Esophagus (tissue), 2 donors: ENCODE results near the gene OR12D2. TPM values are rescaled to one million over a fixed set of nuclear protein-coding genes. Genes with fewer than 3 reads are reported as not detected.
"Not testable (repeated sequence)": the region's sequence is repeated elsewhere in the genome, so short reads cannot be mapped to it uniquely, and the experiment has no call there.

Source experiments
- H3K27ac ChIP-seq, 2 donors: one replicate each; pipeline ENCODE4 v1.5.1; 2013; ENCODE audit warnings: low read depth in 2 of 2, mild to moderate bottlenecking in 2 of 2, inconsistent platforms in 1 of 2, low read length in 1 of 2, moderate library complexity in 1 of 2
- H3K27me3 ChIP-seq, 2 donors: one replicate each; pipeline ENCODE4 v1.6.1; 2013; ENCODE audit warnings: low read length in 2 of 2, control low read depth in 1 of 2, mild to moderate bottlenecking in 1 of 2; ENCODE audit not compliant: insufficient read depth in 2 of 2, control insufficient read depth in 1 of 2
- H3K36me3 ChIP-seq, 2 donors: one replicate each; pipeline ENCODE4 v1.6.1; 2013; ENCODE audit warnings: low read length in 1 of 2; ENCODE audit not compliant: control insufficient read depth in 2 of 2, insufficient read depth in 2 of 2
- H3K4me1 ChIP-seq, 2 donors: one replicate each; pipeline ENCODE4 v1.6.1; 2013; ENCODE audit warnings: low read length in 1 of 2; ENCODE audit not compliant: control insufficient read depth in 2 of 2, insufficient read depth in 2 of 2
- H3K4me3 ChIP-seq, 2 donors: one replicate each; pipeline ENCODE4 v1.5.1; 2013; ENCODE audit warnings: low read length in 2 of 2, mild to moderate bottlenecking in 2 of 2, low read depth in 1 of 2, moderate library complexity in 1 of 2
- H3K9me3 ChIP-seq, 2 donors: one replicate each; pipeline ENCODE4 v1.6.1; 2013; ENCODE audit warnings: mild to moderate bottlenecking in 2 of 2, low read depth in 1 of 2, low read length in 1 of 2, moderate library complexity in 1 of 2; ENCODE audit not compliant: control insufficient read depth in 2 of 2, insufficient read depth in 1 of 2
- WGBS, 2 donors: extraction: QIAGEN DNeasy Blood & Tissue Kit; methylation state at CpG; one replicate each; pipeline ENCODE4 v1.1.7; 2013; 5-methylcytosine and 5-hydroxymethylcytosine counted together
- polyA plus RNA-seq, 2 donors: library from polyadenylated mRNA; stranded (reverse); fragments of 200-250 nt; gene quantifications; one replicate each; pipeline ENCODE4 v1.2.3, GENCODE V29; 2013
- donor health status: healthy with polysubstance abuse.
- donor health status: Bipolar disorder and iron deficiency.

Gene OR12D2
- polyA plus RNA-seq, 2 donors, result not detected

GRCh38 chr6:29414588-29414987 is 19.2 kb downstream of the OR12D2 start, which contains the start of gene OR12D1:
OR12D1 (plus strand) TSS chr6:29414928.
- Histone ChIP-seq H3K27me3 (no peaks in the 10 kb centered on the region), H3K27ac (no peak within 1 kb of the TSS), H3K4me1 (no peaks in the 10 kb centered on the region), H3K9me3 (peaks cover 0 to 6% of the 10 kb centered on the region in 2 donors), H3K36me3 (no peaks in the 10 kb centered on the region), H3K4me3 (no peak within 1 kb of the TSS)

GRCh38 chr6:29419516-29419915 is 24.1 kb downstream of the OR12D2 start:
- H3K4me3 ChIP-seq, result no peak overlapping the region
- H3K9me3 ChIP-seq, result no peaks in the 10 kb centered on the region
- H3K27ac ChIP-seq, result no peak overlapping the region
- no peaks in the 10 kb centered on the region for H3K27me3 ChIP-seq
- H3K4me1 ChIP-seq, result no peaks in the 10 kb centered on the region
- WGBS, 2 donors, result 69 to 76% methylated on average over 3 of the region's 3 CpGs
- no peaks in the 10 kb centered on the region for H3K36me3 ChIP-seq

GRCh38 chr6:29424168-29424567 is 28.7 kb downstream of the OR12D2 start:
- Histone ChIP-seq H3K4me1 (no peaks in the 10 kb centered on the region), H3K4me3 (no peak overlapping the region), H3K9me3 (no peaks in the 10 kb centered on the region), H3K36me3 (no peaks in the 10 kb centered on the region), H3K27me3 (no peaks in the 10 kb centered on the region), H3K27ac (no peak overlapping the region)
- WGBS, 2 donors, result 83 to 89% methylated on average over 2 of the region's 2 CpGs

- Histone ChIP-seq H3K4me1 (no peaks in the 10 kb centered on the region), H3K4me3 (no peak overlapping the region), H3K36me3 (no peaks in the 10 kb centered on the region), H3K9me3 (no peaks in the 10 kb centered on the region), H3K27ac (no peak overlapping the region), H3K27me3 (no peaks in the 10 kb centered on the region)
- 25 to 37% methylated on average over 2 of the region's 2 CpGs for WGBS, 2 donors
Measured at GRCh38 chr6:29424575-29424974, 29.1 kb downstream of the OR12D2 start.

GRCh38 chr6:29425075-29425474 is 29.6 kb downstream of the OR12D2 start:
- Histone ChIP-seq H3K27me3 (no peaks in the 10 kb centered on the region), H3K4me1 (no peaks in the 10 kb centered on the region), H3K9me3 (no peaks in the 10 kb centered on the region), H3K4me3 (no peak overlapping the region), H3K36me3 (no peaks in the 10 kb centered on the region), H3K27ac (no peak overlapping the region)
- WGBS, 2 donors, result 38 to 48% methylated on average over 1 of the region's 1 CpG

GRCh38 chr6:29426654-29427053 is 31.2 kb downstream of the OR12D2 start:
- WGBS, 2 donors, result 79 to 84% methylated on average over 3 of the region's 3 CpGs
- Histone ChIP-seq H3K4me1 (no peaks in the 10 kb centered on the region), H3K9me3 (no peaks in the 10 kb centered on the region), H3K27me3 (no peaks in the 10 kb centered on the region), H3K27ac (no peak overlapping the region), H3K36me3 (no peaks in the 10 kb centered on the region), H3K4me3 (no peak overlapping the region)

GRCh38 chr6:29436730-29437129 is 41.3 kb downstream of the OR12D2 start:
- H3K9me3 ChIP-seq, H3K4me1 ChIP-seq, H3K27me3 ChIP-seq, H3K36me3 ChIP-seq, H3K27ac ChIP-seq, H3K4me3 ChIP-seq: not testable (repeated sequence)
- WGBS, 2 donors, result 70 to 76% methylated on average over 18 of the region's 18 CpGs

- H3K4me3 ChIP-seq, result no peak within 1 kb of the TSS
- peaks cover 0 to 3% of the 10 kb centered on the region in 2 donors for H3K4me1 ChIP-seq
- no peak within 1 kb of the TSS for H3K27ac ChIP-seq
- no peaks in the 10 kb centered on the region for H3K9me3 ChIP-seq
- H3K36me3 ChIP-seq, result no peaks in the 10 kb centered on the region
- no peaks in the 10 kb centered on the region for H3K27me3 ChIP-seq
Measured at GRCh38 chr6:29439006-29439405, 43.6 kb downstream of the OR12D2 start, which contains the start of gene OR10C1. OR10C1 (plus strand) TSS chr6:29439306; CDS start chr6:29440016, 710 bp downstream.

- 89 to 96% methylated on average over 1 of the region's 1 CpG for WGBS, 2 donors
- Histone ChIP-seq H3K36me3 (no peaks in the 10 kb centered on the region), H3K4me3 (no peak overlapping the region)
Measured at GRCh38 chr6:29442719-29443118, 47.3 kb downstream of the OR12D2 start.

GRCh38 chr6:29444031-29444430 is 48.6 kb downstream of the OR12D2 start:
- not testable (repeated sequence) for H3K27ac ChIP-seq, H3K36me3 ChIP-seq, H3K4me1 ChIP-seq, H3K27me3 ChIP-seq, H3K4me3 ChIP-seq, H3K9me3 ChIP-seq
- WGBS, 2 donors, result 64 to 74% methylated on average over 1 of the region's 1 CpG

More at GRCh38 chr6:29442719-29443118, 47.3 kb downstream of the OR12D2 start:
- Histone ChIP-seq H3K27ac (no peak overlapping the region), H3K4me1 (peaks cover 0 to 3% of the 10 kb centered on the region in 2 donors), H3K9me3 (no peaks in the 10 kb centered on the region), H3K27me3 (no peaks in the 10 kb centered on the region)
